ENCODE results near the gene THSD4.

- TF ChIP-seq CTCF (IDR thresholded peaks at IDR 0.05; ENCODE audit: insufficient read depth, low read depth, low read length) (no peak), EZH2 (IDR thresholded peaks at IDR 0.05; ENCODE audit: insufficient read depth, low read length) (no peak)
These were observed 334.7 kb downstream of the THSD4 start for GRCh38 chr15:71449956-71450355.
